BJ (cell line): ENCODE results near the gene TRPV3. TPM values are rescaled to one million over a fixed set of nuclear protein-coding genes. Genes with fewer than 3 reads are reported as not detected.

Experiments
- CTCF ChIA-PET: fragments of 350-600 bp; formaldehyde crosslinking; extraction: SDS; loops from one replicate; lab custom pipeline; 2021; ENCODE audit warnings: antibody characterized with exemption, inconsistent platforms; lab: Yijun Ruan, JAX
- POLR2A ChIA-PET: fragments of 300-600 bp; sonication (Branson Sonifier 250); formaldehyde crosslinking; extraction: SDS; loops from one replicate; lab custom pipeline; 2021; ENCODE audit warnings: antibody characterized with exemption; lab: Charles Lee
- DNase-seq: peaks from one replicate; pipeline ENCODE4 v3.0.0-alpha.2; 2011; ENCODE audit warnings: low read depth
- H3K27me3 ChIP-seq: 2 replicates; pipeline ENCODE4 v1.6.0; 2011; ENCODE audit warnings: low read length; ENCODE audit not compliant: control insufficient read depth, insufficient read depth
- H3K36me3 ChIP-seq: 2 replicates; pipeline ENCODE4 v1.5.1; 2011; ENCODE audit warnings: low read length; ENCODE audit not compliant: control insufficient read depth, insufficient read depth
- H3K4me3 ChIP-seq: 2 replicates; pipeline ENCODE4 v1.5.1; 2011; ENCODE audit warnings: low read depth, mild to moderate bottlenecking, control low read depth, low read length
- CTCF ChIP-seq: IDR thresholded peaks from 2 replicates; pipeline ENCODE4 v1.5.1; 2011; ENCODE audit warnings: low read depth, mild to moderate bottlenecking, control low read depth, inconsistent platforms, low read length, moderate library complexity; ENCODE audit not compliant: insufficient read depth
- polyA plus RNA-seq: library from polyadenylated mRNA; depleted of rRNA; stranded (reverse); fragments of >200 nt; gene quantifications from 2 replicates; pipeline ENCODE4 v1.2.3, GENCODE V29; 2011

Gene TRPV3
- polyA plus RNA-seq, 1 experiment: 0.56 TPM

- CTCF ChIA-PET: no interaction called here
- DNase-seq: no peak
Measured at GRCh38 chr17:3593384-3593783, 35.8 kb upstream of the TRPV3 start.

GRCh38 chr17:3592216-3592860, 34.7 kb upstream of the TRPV3 start:
- ChIA-PET CTCF (no interaction called here), POLR2A (no interaction called here)
- TF ChIP-seq CTCF: no peak
- Histone ChIP-seq H3K27me3 (no peaks in the 10 kb centered on the region), H3K4me3 (no peak overlapping the region), H3K36me3 (peaks cover 18% of the 10 kb centered on the region)
- no peak for DNase-seq

More at GRCh38 chr17:3593384-3593783, 35.8 kb upstream of the TRPV3 start:
- H3K36me3 ChIP-seq: peaks cover 17% of the 10 kb centered on the region
- H3K27me3 ChIP-seq: no peaks in the 10 kb centered on the region
- POLR2A ChIA-PET: no interaction called here
- no peak for TF ChIP-seq CTCF
- no peak overlapping the region for H3K4me3 ChIP-seq

- DNase-seq: no peak
- POLR2A ChIA-PET: no interaction called here
- no peak overlapping the region for H3K4me3 ChIP-seq
- CTCF ChIA-PET: interaction anchor here (1.1 kb wide), 2 partner anchors 12 to 35 kb away, joined by 3 read pairs; no protein-coding TSS in a partner anchor
- H3K36me3 ChIP-seq: peaks cover 14% of the 10 kb centered on the region
- TF ChIP-seq CTCF: no peak
- H3K27me3 ChIP-seq: no peaks in the 10 kb centered on the region
Measured at GRCh38 chr17:3590768-3591167, 33.2 kb upstream of the TRPV3 start.

GRCh38 chr17:3590231-3590630, 32.6 kb upstream of the TRPV3 start:
- POLR2A ChIA-PET: no interaction called here
- no peaks in the 10 kb centered on the region for H3K27me3 ChIP-seq
- H3K4me3 ChIP-seq: no peak overlapping the region
- no peak for TF ChIP-seq CTCF
- CTCF ChIA-PET: interaction anchor here (1.1 kb wide), 1 partner anchor 35 kb away, joined by 3 read pairs; no protein-coding TSS in a partner anchor
- no peak for DNase-seq
- peaks cover 14% of the 10 kb centered on the region for H3K36me3 ChIP-seq

- TF ChIP-seq CTCF: no peak
- DNase-seq: no peak
Measured at GRCh38 chr17:3589784-3590183, 32.2 kb upstream of the TRPV3 start.

More at GRCh38 chr17:3589784-3590183, 32.2 kb upstream of the TRPV3 start:
- POLR2A ChIA-PET: no interaction called here
- CTCF ChIA-PET: no interaction called here
- Histone ChIP-seq H3K27me3 (no peaks in the 10 kb centered on the region), H3K36me3 (peaks cover 14% of the 10 kb centered on the region), H3K4me3 (no peak overlapping the region)
